ENCODE results near the gene ZPLD1.

Gene ZPLD1

DNA sequence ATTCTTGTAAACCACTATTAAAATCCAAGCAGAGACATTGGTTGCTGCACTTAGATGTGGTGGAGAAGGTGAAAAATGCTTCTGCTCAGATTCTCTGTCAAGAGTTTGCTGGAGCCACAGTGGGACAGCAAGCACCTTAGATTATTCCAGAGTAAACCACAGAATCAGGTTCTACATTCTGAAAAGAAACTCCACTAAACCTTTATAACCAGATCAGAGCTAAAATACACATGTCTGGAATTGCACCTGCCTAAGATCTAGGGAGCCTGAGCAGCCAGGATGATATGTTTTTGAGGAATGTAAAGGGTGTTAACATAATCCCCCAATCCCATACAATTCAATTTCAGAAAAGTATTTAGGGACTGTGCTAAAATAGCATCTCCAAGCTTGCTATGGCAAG lies at the start of gene ZPLD1:
Gene ZPLD1, plus strand, starts transcription at position 301 of the 400 bp plus-strand sequence. CDS start 3,473 bp downstream, outside the sequence.
- no peak for DNase-seq

DNA sequence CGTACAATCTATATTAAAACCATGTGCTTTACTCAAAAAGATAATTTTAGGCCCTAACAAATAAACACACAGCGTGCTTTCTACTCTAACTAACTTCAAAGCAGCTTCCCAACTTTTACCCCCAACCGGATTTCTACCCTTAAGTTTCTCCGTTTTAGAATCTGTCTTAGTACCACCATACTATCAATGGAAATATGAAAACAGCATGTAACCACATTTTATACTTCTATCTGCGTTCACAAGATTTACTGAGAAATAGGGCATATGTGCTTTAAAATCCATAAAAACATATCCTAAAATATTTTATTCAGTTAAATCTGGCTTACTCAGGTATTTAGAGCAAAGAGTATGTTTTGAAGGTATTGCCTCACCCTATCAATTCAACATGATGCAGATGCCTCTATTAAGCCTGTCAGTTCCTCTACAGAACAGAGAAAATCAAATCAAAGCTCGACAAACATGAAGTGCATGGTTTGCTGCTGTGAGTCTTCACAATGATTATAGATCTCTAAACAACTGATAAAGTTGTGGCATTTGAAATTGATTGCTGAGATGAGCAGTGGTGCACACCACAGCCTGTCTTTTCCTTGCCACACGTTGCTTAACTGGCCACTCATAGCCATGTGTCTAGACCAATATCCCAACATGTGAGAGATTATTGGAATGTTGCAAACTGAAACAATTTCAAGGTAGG lies 44.5 kb upstream of the ZPLD1 start:
- DNase-seq = no peak

GRCh38 chr3:102390916-102391315 lies 43.9 kb upstream of the ZPLD1 start:
- DNase-seq = no peak

DNA sequence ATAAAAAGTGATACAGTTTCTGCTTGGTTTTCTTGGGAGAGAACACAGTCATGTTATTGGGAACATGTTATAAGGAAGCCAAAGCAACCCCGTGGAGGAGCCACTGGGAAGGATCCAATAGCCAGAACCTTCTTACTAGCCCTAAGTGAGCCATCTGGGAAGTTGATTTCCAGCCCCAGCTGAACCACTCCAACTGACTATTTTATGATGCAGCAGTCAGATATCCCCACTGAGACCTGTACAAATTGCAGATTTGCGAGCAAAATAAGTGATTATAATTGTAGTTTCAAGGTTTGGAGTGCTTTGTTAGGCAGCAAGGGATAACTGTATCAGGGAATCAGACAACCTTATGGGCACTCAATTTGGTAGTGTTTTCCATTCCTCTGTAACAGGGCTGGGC lies 43.3 kb upstream of the ZPLD1 start:
- DNase-seq = no peak

GRCh38 chr3:102394517-102394916 lies 40.3 kb upstream of the ZPLD1 start:
- DNase-seq = no peak

DNA sequence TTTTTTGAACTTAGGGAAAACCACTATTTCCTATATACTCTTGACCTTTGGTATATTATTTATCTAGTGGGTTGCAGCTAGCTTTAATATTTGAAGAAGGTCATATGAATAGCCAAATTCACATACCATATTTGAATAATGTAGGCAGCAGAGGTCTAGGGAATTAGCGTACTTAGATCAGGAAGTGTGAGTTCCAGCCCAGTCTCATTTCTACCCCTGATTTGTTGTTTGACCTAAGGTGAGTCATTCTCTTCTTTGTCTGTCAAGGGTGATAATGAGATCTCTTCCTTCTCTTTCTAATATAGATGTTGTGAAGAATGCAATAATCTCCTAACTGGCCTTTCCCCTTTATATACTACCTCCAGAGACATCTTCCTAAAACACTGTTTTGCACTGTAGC lies 36.6 kb upstream of the ZPLD1 start:
- no peak for DNase-seq

DNA sequence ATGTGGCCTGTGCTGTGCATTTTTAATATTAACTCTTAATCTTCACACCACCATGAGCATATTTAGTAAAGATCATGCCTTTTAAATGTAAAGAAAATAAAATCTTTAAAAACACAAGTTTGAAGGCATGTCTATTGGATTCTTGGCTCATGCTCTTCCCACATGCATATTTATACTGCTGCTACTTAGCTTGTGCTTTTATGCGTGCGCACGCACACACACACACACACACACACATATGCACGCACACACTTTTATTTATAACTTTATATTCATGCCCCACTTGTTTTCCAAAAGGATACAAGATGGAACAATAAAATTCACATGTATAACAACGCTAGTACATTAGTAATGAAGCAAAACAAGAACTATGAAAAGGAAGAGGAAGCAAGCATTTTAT lies 36.1 kb upstream of the ZPLD1 start:
- no peak for DNase-seq

- DNase-seq = no peak
Measured at GRCh38 chr3:102400142-102400541, 34.7 kb upstream of the ZPLD1 start.

DNA sequence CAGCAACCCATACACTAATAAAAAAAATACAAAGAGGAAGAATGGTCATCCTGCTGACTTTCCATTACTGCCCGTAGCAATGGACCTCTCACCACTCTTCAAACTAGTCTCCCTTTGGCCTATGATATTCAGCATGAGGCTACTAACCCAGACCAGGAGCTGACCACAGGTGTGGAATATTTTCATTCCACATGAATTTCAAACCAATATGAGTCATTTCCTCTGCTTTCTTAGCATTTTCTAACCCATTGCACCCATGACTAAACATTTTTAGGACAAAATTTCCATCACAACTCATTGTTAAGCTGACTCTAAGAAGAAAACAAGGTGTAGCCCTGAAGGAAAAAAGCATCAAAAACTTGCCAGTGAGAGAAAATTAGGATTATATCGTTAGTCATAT lies 34.0 kb upstream of the ZPLD1 start:
- no peak for DNase-seq

GRCh38 chr3:102410616-102411015 lies 24.2 kb upstream of the ZPLD1 start:
- no peak for DNase-seq

GRCh38 chr3:102415553-102415952 lies 19.3 kb upstream of the ZPLD1 start:
- DNase-seq = no peak

DNA sequence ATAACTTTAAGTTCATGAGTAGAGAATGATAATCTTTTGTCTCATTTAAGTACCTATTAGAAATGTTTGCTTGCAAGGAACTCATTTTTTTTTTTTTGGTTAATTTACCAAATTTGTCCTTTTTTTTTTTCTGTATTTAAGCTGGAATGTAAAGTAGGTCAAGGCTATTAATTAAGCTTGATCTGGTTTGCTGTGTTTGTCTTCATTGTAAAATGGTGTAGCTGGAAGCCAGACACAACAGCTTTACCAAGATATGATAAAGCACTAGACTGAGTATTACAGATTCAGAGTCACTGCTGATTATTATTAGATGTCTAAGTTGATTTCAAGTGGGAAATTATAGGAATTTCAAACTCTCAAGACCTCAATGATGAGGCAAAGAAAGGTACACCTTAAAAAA lies 15.0 kb upstream of the ZPLD1 start:
- DNase-seq = no peak

DNA sequence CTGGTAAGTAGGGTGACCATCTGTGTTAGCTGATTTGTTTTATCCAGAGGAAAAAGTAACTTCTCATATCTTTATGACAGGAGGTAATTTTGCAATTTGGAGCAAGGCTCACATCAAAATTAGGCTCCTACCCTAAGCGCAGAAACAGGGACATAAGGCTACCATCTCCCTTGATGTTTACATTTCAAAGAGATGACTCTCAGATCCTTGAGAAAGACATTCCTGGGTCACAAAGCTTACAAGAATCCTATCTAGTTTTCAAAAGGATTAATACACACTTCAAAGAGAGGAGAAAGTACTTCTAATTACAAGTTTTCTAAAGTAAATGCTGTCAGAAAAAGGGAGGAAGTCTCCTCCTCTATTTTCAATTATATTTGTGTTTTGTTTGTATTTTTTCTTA lies 7.0 kb downstream of the ZPLD1 start:
- no peak for DNase-seq

GRCh38 chr3:102443021-102443420 lies 8.2 kb downstream of the ZPLD1 start:
- no peak for DNase-seq

GRCh38 chr3:102444101-102444500 lies 9.3 kb downstream of the ZPLD1 start:
- DNase-seq = no peak

DNA sequence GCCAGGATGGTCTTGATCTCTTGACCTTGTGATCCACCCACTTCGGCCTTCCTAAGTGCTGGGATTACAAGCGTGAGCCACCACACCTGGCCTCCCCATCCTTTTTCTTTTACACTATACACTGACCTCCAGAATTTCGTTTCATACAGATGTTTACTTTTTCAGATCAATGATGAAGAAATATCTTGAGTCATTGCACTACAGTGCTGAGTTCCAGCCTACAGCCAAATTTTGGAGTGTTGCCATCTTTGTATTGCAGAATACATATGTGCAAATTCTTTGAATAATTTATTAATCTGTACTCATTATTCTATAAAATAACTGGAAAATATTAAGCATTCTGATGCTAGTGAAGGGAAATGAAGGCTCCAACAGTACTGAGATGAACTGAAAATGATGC lies 12.5 kb downstream of the ZPLD1 start:
- DNase-seq = no peak

DNA sequence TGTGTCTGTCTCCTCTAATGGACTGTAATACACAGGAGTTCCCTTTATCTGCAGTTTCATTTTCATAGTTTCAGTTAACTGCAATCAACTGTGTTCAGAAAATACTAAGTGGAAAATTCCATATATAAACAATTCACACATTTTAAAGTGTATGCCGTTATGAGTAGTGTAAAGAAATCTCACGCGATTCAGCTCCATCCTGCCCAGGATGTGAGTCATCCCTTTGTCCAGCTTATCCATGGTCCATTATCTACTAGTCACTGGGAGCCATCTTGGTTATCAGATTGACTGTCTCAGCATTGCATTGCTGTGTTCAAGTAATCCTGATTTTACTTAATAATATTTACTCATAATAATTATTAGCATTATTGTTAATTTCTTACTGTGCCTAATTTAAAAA lies 14.5 kb downstream of the ZPLD1 start:
- no peak for DNase-seq

- no peak for DNase-seq
Measured at GRCh38 chr3:102449930-102450329, 15.1 kb downstream of the ZPLD1 start.

DNA sequence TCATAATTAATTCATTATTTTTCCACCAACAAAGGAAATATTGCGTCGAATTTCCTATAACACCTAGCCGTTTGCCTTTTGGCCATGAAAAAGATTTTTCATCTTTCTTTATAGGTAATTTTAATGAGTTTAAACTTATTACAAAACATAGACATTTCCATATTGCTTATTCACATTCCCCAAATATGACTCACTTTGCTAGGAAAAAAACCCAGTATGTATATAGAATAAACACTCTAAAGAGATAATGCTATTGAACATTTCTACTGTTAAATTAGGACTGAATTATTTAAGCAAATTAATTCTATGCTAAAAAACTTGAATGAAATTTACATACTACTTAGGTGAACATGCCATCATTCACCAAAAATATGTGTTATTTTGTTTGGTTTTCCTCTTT lies 16.2 kb downstream of the ZPLD1 start:
- DNase-seq = no peak

DNA sequence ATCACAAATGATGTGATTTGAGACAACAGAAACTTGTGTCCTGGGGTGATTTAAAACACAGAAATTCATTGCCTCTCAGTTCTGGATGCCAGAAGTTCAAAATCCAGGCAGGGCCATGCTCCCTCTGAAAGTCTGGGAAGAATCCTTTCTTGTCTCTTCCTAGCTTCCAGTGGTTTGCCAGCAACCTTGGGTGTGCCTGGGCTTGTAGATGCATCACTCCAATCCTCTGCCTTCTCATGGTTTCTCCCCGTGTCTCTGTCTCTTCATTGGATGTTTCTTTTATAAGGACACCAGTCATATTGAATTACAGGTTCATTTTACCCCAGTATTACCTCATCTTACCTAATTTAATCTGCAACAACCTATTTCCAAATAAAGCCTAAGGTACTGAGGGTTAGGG lies 16.7 kb downstream of the ZPLD1 start:
- DNase-seq = no peak

DNA sequence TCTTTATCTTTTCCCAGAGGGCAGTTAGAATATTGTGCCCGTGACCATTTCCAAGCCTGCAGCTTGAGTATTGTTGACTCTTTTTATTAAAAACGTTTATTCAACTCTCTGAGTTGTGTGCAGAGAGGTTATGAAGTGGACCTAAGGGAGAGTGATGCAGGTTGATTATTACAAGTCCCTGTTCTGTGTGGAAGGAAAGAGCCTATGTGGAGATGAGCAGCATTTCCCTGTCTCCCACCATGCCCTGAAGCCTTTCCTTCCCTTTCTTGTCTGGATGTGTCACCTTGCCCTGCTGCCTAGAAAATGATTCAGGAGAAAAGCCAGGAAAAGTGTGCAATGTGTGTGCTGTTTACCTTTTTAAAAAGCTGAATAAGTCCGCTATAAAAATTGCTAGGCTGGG lies 19.4 kb downstream of the ZPLD1 start:
- no peak for DNase-seq

DNA sequence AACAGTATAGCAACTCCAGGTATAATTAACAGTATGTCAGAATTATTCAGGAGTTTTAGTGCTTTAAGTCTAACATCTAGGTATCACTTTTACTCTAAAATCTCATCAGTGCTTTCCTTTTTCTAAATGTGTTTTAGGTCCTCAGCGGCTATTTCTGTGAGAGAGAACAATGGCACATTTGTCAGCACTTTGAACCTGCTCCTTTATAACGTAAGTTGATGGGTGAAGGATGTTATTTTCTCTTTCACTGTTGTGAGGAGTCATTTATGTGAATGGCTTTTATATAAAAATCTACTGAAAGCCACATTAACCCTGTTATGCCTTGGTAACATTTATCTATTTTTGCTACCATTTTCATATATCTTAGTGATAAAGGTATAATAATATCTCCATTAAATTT lies 22.8 kb downstream of the ZPLD1 start:
- no peak for DNase-seq

DNA sequence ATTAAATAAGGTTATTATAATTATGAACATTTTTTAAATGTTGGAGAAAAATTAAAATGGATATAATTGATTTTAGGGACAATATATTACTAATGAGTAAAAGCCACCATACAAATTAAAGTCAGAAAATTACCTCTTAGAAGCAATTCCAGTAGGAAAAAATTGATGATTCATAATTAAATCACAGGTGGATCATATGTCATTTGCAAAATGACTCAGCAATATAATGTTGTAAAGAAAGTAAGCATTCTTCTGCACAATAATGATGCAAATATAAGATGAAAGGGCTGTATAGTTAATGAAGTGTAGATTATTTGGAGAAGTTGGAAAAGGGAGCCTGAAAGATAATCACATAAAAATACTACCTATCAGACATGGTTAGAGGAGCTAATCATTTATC lies 25.8 kb downstream of the ZPLD1 start:
- DNase-seq = no peak

- no peak for DNase-seq
Measured at GRCh38 chr3:102464261-102464660, 29.4 kb downstream of the ZPLD1 start.

DNA sequence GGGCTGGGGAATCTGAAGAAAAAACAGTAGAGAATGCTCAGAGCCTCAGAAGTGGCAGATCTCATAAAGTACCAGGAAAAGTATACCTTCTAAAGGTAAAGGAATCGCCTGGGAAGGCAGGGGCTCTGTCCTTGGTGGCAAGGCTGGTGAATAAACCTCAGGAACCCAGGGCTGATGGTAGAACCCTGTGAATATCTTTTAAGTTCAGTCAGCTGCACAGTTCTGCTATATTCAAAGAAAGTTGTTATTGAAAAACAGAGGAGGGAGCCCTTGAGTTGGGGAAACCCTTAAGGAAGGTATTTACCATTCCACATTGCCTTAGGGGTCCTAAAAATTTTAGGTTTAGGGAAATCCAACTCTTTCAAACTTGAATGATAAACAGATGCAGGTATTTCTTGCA lies 31.2 kb downstream of the ZPLD1 start:
- DNase-seq = no peak

- no peak for DNase-seq
Measured at GRCh38 chr3:102470066-102470465, 35.3 kb downstream of the ZPLD1 start.
